ENCODE measurements around the gene SLIT3.

SLIT3 gene

DNA sequence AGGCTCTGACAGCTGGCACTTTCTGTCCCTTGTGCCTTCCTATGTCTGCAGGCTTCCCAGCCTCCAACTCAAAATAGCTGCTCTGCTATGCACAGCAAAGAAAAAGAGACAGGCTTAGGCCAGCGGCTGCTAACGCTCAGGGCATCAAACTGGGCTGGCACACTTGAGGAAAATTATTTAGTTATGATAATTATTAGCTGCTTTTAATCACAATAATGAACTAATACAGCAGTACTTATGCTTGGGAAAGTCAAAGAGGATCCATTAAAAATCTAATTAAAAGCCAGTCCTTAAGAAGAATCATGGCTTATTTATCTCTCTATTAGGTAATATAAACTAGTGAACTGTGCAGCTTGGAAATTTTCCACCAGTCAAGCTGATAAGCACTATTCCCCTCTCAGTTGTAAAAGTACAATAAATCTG is 233.2 kb downstream of the SLIT3 start:
- no peak for DNase-seq

DNA sequence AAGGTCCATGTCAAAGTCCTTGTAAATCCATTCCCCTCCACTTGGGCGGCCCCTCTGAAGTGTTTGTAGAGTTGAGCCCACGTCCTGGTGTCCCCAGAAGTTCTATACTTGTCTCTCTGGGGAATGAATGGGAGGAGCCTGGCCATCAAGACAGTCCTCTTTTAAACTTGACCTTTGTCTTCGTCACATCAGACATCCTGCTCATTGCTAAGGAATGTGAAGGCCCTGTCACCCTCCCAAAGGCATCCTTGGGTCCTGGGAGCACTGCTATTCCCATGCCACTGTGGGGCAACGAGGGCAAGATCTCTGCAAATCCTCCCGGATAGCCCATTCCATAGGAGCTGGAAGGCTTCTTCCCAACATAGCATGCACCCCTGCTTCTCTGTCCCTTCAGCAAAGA is 235.5 kb downstream of the SLIT3 start:
- DNase-seq = no peak

GRCh38 chr5:169064093-169064492 is 236.8 kb downstream of the SLIT3 start:
- no peak for DNase-seq

DNA sequence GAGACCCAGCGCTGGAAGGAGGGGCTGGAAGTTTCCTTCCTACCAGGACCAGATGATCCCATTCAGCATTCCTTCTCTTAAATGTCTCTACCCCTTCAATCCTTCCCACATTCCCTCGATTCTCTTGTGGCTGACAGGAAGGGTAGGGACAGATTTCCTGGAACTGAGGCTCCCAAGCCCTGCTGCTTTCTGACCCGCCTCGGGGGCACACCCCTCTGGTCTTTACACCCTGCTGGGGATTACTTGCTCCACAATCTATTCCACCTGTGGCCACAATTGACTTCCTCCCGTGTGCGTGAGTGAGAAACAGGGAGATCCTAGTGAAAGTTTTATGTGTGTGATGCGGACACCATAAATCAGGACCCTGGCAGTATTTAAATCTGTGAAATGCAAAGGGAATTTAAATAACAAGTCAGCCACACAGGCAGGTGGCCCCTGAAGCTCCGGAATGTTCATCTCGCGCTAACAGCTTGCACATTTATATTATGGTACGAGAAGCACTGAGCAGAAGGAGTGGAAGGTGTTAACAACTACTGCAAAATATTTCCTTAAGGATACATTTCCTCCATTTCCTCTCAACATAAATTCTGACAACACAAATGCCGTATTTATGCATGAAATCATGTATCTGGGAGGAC is 237.5 kb downstream of the SLIT3 start:
- no peak for DNase-seq

DNA sequence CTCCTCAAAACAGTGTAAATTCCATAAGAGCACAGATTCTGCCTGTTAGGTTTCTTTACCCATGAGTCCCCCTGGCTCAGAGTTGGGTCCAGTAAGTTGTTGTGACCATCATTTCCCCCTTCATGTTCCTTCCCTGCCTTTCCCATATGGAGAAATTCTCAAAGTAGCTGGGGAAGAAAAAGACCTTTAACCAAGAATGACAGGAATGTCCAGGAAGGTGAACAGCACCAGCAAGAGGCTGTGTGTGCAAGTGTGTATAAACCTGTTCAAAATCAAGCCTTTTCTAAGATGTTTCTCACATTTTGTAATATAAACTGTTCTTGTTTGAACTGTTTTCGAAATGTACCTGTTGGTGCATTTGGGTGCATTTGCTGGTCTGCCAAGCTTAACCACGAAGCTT is 238.2 kb downstream of the SLIT3 start:
- no peak for DNase-seq

- no peak for DNase-seq
These were observed 246.4 kb downstream of the SLIT3 start for GRCh38 chr5:169054506-169054905.

DNA sequence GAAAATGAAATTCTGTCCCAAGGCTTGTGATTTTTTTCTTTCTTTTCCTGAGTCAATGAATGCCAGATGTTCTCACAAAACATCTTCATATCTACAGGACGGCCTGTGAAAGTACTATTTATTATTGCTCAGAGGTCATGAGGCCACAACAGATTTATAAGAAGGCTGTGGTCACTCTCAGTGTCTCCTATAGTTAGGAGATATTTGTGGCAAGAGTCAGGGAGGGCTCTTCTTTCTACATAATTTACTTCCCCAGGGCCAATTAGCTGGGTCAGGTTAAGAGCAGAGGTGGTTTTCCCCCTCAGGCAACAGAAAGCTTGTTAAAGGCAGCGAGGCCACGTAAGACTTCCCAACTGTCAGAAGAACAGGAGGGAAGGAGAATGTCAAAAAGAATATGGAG is 248.7 kb downstream of the SLIT3 start:
- no peak for DNase-seq

GRCh38 chr5:169051351-169051750 is 249.6 kb downstream of the SLIT3 start:
- DNase-seq = no peak

GRCh38 chr5:169050636-169051035 is 250.3 kb downstream of the SLIT3 start:
- no peak for DNase-seq

- no peak for DNase-seq
These were observed 250.8 kb downstream of the SLIT3 start for GRCh38 chr5:169050146-169050571.

- no peak for DNase-seq
These were observed 251.2 kb downstream of the SLIT3 start for GRCh38 chr5:169049712-169050111.

- no peak for DNase-seq
These were observed 252.5 kb downstream of the SLIT3 start for GRCh38 chr5:169048181-169049125.

DNA sequence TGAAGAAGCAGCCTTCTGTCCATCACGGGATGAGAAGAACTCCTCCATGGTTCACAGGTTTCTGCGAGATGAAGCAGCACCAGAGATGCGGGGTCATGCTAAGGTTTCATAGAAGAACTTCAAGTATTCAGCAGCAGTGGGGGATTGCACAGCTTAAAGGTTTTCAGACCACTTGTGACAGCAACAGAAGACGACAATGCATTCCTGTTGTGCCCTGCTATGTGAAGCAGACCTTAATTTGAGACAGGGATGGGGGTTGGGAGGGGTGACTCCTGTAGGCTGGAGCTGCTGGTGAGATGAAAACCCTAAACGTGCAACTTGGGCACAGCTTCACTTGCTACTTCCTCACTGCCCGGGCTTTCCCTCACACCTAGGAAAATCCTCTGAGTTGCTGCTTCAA is 256.0 kb downstream of the SLIT3 start:
- no peak for DNase-seq

DNA sequence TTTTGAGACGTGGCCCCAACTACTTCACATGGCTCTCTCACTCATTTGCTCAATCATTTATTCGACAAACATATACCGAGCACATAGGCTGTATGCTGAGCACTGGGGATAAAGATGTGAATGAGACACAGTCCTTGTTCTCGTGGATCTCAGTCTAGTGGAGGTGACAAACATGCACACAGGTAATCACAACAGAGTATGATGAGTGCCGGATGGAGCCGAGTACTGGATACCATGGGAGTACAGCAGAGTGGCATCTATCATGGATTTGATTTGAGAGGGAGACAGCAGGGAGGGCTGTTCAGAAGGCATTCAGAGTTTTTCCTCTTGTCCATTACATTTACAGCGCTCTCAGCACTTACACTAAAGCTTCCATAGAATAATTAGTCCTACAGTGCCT is 259.8 kb downstream of the SLIT3 start:
- no peak for DNase-seq

- DNase-seq = no peak
These were observed 261.3 kb downstream of the SLIT3 start for GRCh38 chr5:169039592-169039991.

- no peak for DNase-seq
These were observed 263.5 kb downstream of the SLIT3 start for GRCh38 chr5:169037466-169037865.

- no peak for DNase-seq
These were observed 264.7 kb downstream of the SLIT3 start for GRCh38 chr5:169036079-169036805.

DNA sequence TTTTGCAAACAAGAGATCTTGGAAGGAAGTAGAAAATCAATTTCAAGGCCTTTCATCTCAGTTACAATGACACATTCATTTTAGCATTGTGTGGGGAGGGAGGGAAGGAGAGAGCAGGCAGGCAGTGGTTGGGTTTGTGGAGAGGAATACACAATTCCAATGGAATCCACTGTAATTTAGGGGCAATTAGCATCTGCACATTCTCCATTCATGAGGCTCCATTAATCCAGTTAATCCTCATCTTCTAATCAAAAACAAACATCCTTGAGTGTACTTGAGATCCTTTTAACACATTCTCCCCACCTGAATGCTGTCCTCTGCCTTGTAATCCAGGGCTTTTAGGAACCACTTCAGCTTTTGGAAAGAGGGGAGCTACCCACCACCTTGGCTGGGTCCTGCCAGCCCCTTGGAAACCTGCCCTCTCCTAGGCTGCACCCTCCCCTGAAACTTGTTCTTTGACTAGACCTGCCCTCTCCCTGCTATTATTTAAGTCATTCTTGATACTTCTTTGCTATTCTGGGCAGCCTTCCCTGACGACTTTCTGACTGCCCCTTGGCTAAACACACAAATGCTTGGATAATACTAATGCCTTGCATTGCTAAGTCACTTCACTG is 271.2 kb downstream of the SLIT3 start:
- no peak for DNase-seq

DNA sequence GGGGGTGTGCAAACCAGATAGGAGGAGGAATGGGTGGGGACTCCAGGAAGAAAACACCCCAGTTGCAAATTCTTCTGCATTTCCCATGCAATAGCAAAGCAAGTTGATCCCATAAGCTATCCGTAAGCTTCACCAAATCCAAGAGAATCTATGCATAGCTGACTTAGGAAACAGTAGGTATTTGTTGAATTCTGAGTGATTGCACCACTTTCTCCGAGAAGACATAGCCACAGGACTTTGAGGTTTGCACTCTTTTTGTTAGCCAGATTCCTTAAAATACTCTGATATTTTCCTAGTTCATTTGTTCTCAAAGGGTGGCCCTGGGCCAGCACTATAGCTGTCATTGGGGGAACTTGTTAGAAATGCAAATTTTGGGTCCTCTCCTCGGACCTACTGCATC is 271.9 kb downstream of the SLIT3 start:
- DNase-seq = no peak

GRCh38 chr5:169027501-169028061 is 273.4 kb downstream of the SLIT3 start:
- no peak for DNase-seq

GRCh38 chr5:169025491-169025890 is 275.4 kb downstream of the SLIT3 start:
- no peak for DNase-seq

GRCh38 chr5:169024421-169024820 is 276.5 kb downstream of the SLIT3 start:
- DNase-seq = no peak

DNA sequence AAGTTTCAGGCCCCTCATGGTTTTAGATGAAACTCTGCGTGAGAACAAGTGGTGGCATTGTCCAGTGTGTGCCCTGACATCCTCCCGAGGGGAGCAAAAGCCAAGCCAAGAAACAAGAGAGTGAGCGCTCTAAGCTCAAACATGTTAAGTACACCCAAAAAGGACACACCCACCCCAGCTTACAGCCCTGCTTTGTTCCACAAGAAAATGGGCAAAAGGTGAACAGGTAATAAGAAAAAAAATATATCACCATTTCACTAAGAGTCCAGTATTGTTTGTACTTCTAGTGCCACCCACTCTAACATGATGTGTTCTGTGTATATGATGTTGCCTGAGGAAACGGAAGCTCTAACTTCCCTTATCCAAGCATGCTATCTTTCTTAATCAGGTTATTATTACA is 278.2 kb downstream of the SLIT3 start:
- no peak for DNase-seq

Data from CD4-positive, alpha-beta T cell treated with Interleukin-15 for 1 hour (primary cell).